Keratinocyte (primary cell): ENCODE results near the gene MAD1L1. TPM values are rescaled to one million over a fixed set of nuclear protein-coding genes. Genes with fewer than 3 reads are reported as not detected.

Experiments
- DNase-seq: peaks from one replicate; pipeline ENCODE4 v3.0.0-alpha.2; 2011; ENCODE audit warnings: low read depth, missing footprints, low spot score
- FAIRE-seq: peaks from 2 replicates; lab custom pipeline; 2011; peaks lifted over from hg19 to GRCh38; lab: Jason Lieb, UNC
- H2AFZ ChIP-seq: 2 replicates; pipeline ENCODE4 v1.6.0; 2012; ENCODE audit warnings: low read length, control low read depth, inconsistent platforms; ENCODE audit not compliant: control insufficient read depth
- H3K27ac ChIP-seq: 2 replicates; pipeline ENCODE4 v1.5.1; 2011; ENCODE audit warnings: low read length; ENCODE audit not compliant: control insufficient read depth, insufficient read depth
- H3K27me3 ChIP-seq: 3 replicates; pipeline ENCODE4 v1.6.0; 2011; ENCODE audit warnings: low read length; ENCODE audit not compliant: control insufficient read depth, insufficient read depth; ENCODE audit errors: extremely low read depth
- H3K36me3 ChIP-seq, 2 experiments: 2 replicates in 1 of 2; 3 replicates in 1 of 2; pipeline ENCODE4 v1.5.1; 2011; ENCODE audit warnings: low read length in 2 of 2, mild to moderate bottlenecking in 1 of 2; ENCODE audit not compliant: control insufficient read depth in 2 of 2, insufficient read depth in 2 of 2; ENCODE audit errors: extremely low read depth in 1 of 2
- H3K4me1 ChIP-seq: 3 replicates; pipeline ENCODE4 v1.5.1; 2011; ENCODE audit warnings: low read length; ENCODE audit not compliant: control insufficient read depth, insufficient read depth; ENCODE audit errors: extremely low read depth
- H3K4me2 ChIP-seq: 3 replicates; pipeline ENCODE4 v1.6.0; 2011; ENCODE audit warnings: low read depth, low read length; ENCODE audit not compliant: control insufficient read depth, insufficient read depth; ENCODE audit errors: extremely low read depth
- H3K4me3 ChIP-seq, 3 experiments: fragments of 200-600 bp in 1 of 3; sonication (generic) in 1 of 3; 2 replicates in 2 of 3; 3 replicates in 1 of 3; pipeline ENCODE4 v1.5.1; 2011 to 2016; ENCODE audit warnings: low read length in 3 of 3, mild to moderate bottlenecking in 3 of 3, control low read depth in 2 of 3, inconsistent platforms in 1 of 3, low read depth in 1 of 3, mixed read lengths in 1 of 3, mixed run types in 1 of 3, moderate library complexity in 1 of 3; ENCODE audit not compliant: control insufficient read depth in 2 of 3, insufficient read depth in 2 of 3; ENCODE audit errors: extremely low read depth in 1 of 3
- H3K79me2 ChIP-seq: 2 replicates; pipeline ENCODE4 v1.6.0; 2012; ENCODE audit warnings: low read length; ENCODE audit not compliant: control insufficient read depth, insufficient read depth
- H3K9ac ChIP-seq: 3 replicates; pipeline ENCODE4 v1.6.0; 2011; ENCODE audit warnings: low read length; ENCODE audit not compliant: control insufficient read depth, insufficient read depth; ENCODE audit errors: extremely low read depth
- H3K9me1 ChIP-seq: 3 replicates; pipeline ENCODE4 v1.6.0; 2011; ENCODE audit warnings: low read length; ENCODE audit not compliant: control insufficient read depth, insufficient read depth; ENCODE audit errors: extremely low read depth
- H3K9me3 ChIP-seq: 2 replicates; pipeline ENCODE4 v1.5.1; 2012; ENCODE audit warnings: low read depth, low read length; ENCODE audit not compliant: control insufficient read depth
- H4K20me1 ChIP-seq: 3 replicates; pipeline ENCODE4 v1.6.0; 2011; ENCODE audit warnings: low read length; ENCODE audit not compliant: control insufficient read depth, insufficient read depth; ENCODE audit errors: extremely low read depth
- EZH2 ChIP-seq: IDR thresholded peaks from one replicate; pipeline ENCODE4 v1.6.1; 2012; ENCODE audit warnings: inconsistent platforms, mild to moderate bottlenecking, low read length, moderate library complexity
- dilution Hi-C: fragments of 300-500 bp; cut with MboI; formaldehyde crosslinking; loops from one replicate; pipeline ENCODE4 v1.7.0; 2020; ENCODE audit warnings: low sequenced_read_pairs; ENCODE audit not compliant: extremely low pct_ligation_motif_present
- polyA plus RNA-seq, 5 experiments: library from polyadenylated mRNA; depleted of rRNA in 3 of 5; stranded (reverse) in 3 of 5; stranded (forward) in 1 of 5; unstranded in 1 of 5; fragments of >200 nt; gene quantifications; 1 replicate in 1 of 5; 2 replicates in 3 of 5; 3 replicates in 1 of 5; pipeline versions ENCODE4 v1.2.1 to v1.2.3, GENCODE V29; 2011 to 2012; ENCODE audit warnings: missing spikeins in 2 of 5, low read depth in 1 of 5, low replicate concordance in 1 of 5
- TF ChIP-seq, protein P1 (sequence below), 3 experiments: IDR thresholded peaks in 1 of 3; conservative IDR thresholded peaks in 1 of 3; optimal IDR thresholded peaks in 1 of 3; 2 replicates in 2 of 3; 3 replicates in 1 of 3; pipeline versions ENCODE3 to v1.5.1; 2011; ENCODE audit warnings: low read length in 3 of 3, mild to moderate bottlenecking in 3 of 3, moderate library complexity in 2 of 3, control low read depth in 1 of 3, inconsistent platforms in 1 of 3; ENCODE audit not compliant: insufficient read depth in 2 of 3; ENCODE audit errors: extremely low read depth in 1 of 3

Gene MAD1L1
- polyA plus RNA-seq, 1 donor (not counting 4 experiments of a cell fraction or from before 2014, with no cell fraction given), result 18.0 TPM

DNA sequence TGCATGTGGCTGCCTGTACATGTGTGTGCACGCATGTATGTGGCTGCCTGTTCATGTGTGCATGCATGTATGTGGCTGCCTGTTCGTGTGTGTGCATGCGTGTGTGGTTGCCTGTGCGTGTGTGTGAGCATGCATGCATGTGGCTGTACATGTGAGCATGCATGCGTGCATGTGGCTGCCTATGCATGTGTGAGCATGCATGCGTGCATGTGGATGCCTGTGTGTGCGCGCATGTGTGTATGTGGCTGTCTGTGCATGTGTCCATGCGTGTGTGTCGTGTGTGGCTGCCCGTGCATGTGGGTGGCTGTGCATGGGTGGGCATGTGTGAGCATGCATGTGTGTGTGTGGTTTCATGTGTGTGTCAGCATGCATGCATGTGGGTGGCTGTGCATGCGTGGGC lies 344.3 kb downstream of the MAD1L1 start:
- no peak for FAIRE-seq
- Histone ChIP-seq H3K4me2 (no peak overlapping the region), H3K27ac (no peak overlapping the region), H3K79me2 (no peaks in the 10 kb centered on the region), H3K4me3 (no peak overlapping the region), H4K20me1 (peaks cover 7% of the 10 kb centered on the region), H3K36me3 (peaks cover 0 to 8% of the 10 kb centered on the region in 2 experiments), H3K9me1 (no peaks in the 10 kb centered on the region), H3K9me3 (peaks cover 10% of the 10 kb centered on the region), H3K27me3 (no peaks in the 10 kb centered on the region), H3K9ac (no peak overlapping the region), H3K4me1 (peaks cover 20% of the 10 kb centered on the region), H2AFZ (no peak overlapping the region)
- dilution Hi-C loops, result no loop called here
- DNase-seq, result no peak
- TF ChIP-seq EZH2, result no peak
- TF ChIP-seq, protein P1, sequence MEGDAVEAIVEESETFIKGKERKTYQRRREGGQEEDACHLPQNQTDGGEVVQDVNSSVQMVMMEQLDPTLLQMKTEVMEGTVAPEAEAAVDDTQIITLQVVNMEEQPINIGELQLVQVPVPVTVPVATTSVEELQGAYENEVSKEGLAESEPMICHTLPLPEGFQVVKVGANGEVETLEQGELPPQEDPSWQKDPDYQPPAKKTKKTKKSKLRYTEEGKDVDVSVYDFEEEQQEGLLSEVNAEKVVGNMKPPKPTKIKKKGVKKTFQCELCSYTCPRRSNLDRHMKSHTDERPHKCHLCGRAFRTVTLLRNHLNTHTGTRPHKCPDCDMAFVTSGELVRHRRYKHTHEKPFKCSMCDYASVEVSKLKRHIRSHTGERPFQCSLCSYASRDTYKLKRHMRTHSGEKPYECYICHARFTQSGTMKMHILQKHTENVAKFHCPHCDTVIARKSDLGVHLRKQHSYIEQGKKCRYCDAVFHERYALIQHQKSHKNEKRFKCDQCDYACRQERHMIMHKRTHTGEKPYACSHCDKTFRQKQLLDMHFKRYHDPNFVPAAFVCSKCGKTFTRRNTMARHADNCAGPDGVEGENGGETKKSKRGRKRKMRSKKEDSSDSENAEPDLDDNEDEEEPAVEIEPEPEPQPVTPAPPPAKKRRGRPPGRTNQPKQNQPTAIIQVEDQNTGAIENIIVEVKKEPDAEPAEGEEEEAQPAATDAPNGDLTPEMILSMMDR (optimal IDR thresholded peaks at IDR 0.05 in 1 of 3, IDR thresholded peaks at IDR 0.05 in 1 of 3, conservative IDR thresholded peaks at IDR 0.05 in 1 of 3; ENCODE audit: extremely low read depth in 1 of 3, insufficient read depth in 2 of 3, low read length in 3 of 3), result no peak

DNA sequence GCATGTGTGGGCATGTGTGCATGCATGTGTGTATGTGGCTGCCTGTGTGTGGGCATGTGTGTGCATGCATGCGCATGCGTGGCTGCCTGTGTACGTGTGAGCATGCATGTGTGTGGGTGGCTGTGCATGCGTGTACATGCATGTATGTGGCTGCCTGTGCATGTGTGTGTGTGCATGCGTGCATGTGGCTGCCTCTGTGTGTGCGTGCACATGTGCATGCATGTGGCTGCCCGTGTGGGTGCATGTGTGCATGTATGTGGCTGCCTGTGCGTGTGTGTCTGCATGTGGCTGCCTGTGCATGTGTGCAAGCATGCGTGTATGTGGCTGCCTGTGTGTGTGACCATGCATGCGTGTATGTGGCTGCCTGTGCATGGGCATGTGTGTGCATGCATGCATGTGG lies 345.5 kb downstream of the MAD1L1 start:
- H3K4me1 ChIP-seq, result peaks cover 32% of the 10 kb centered on the region
- H3K9me3 ChIP-seq, result peaks cover 10% of the 10 kb centered on the region
- no peaks in the 10 kb centered on the region for H3K9me1 ChIP-seq
- no peak overlapping the region for H2AFZ ChIP-seq
- DNase-seq (no peak), FAIRE-seq (no peak)
- H3K27ac ChIP-seq, result no peak overlapping the region
- H3K9ac ChIP-seq, result no peak overlapping the region
- H3K4me2 ChIP-seq, result no peak overlapping the region
- H3K79me2 ChIP-seq, result no peaks in the 10 kb centered on the region
- peaks cover 0 to 8% of the 10 kb centered on the region in 2 experiments for H3K36me3 ChIP-seq
- TF ChIP-seq, protein P1 (optimal IDR thresholded peaks at IDR 0.05 in 1 of 3, IDR thresholded peaks at IDR 0.05 in 1 of 3, conservative IDR thresholded peaks at IDR 0.05 in 1 of 3; ENCODE audit: extremely low read depth in 1 of 3, insufficient read depth in 2 of 3, low read length in 3 of 3), result no peak
- no peak for TF ChIP-seq EZH2
- peaks cover 9% of the 10 kb centered on the region for H4K20me1 ChIP-seq
- no peaks in the 10 kb centered on the region for H3K27me3 ChIP-seq
- dilution Hi-C loops, result no loop called here
- H3K4me3 ChIP-seq, result no peak overlapping the region
